Stimulated activated naive CD8-positive, alpha-beta T cell treated with anti-CD3 and anti-CD28 coated beads, Interleukin-15, amount 100 ng/mL, for 72 hours (primary cell): ENCODE results near the gene TMEM97.

Experiments
- ATAC-seq: fragments of 150-1000 bp; cut with Tn5 transposase; 2 replicates; pipeline ENCODE4 v1.10.0; 2021; ENCODE audit warnings: mild to moderate bottlenecking, moderate library complexity
- DNase-seq, 2 donors: peaks; one replicate each; pipeline ENCODE4 v3.0.0; 2021 to 2022
- H3K27ac Mint-ChIP-seq, 2 donors: one replicate each; pipeline ENCODE4 v1.8.0; 2022; ENCODE audit warnings: mild to moderate bottlenecking in 2 of 2, mixed read lengths in 2 of 2, moderate library complexity in 2 of 2
- H3K27me3 Mint-ChIP-seq: one replicate; pipeline ENCODE4 v1.8.0; 2022; ENCODE audit warnings: mixed read lengths
- H3K4me1 Mint-ChIP-seq: one replicate; pipeline ENCODE4 v1.8.0; 2022; ENCODE audit warnings: mild to moderate bottlenecking, mixed read lengths
- H3K4me3 Mint-ChIP-seq, 2 donors: one replicate each; pipeline ENCODE4 v1.8.0; 2022; ENCODE audit warnings: mild to moderate bottlenecking in 2 of 2, mixed read lengths in 2 of 2, moderate library complexity in 1 of 2
- H3K9me3 Mint-ChIP-seq, 2 donors: one replicate each; pipeline ENCODE4 v1.8.0; 2022; ENCODE audit warnings: mixed read lengths in 2 of 2

Gene TMEM97

GRCh38 chr17:28363776-28364650, 45.0 kb downstream of the TMEM97 start:
- no peaks in the 10 kb centered on the region for H3K9me3 Mint-ChIP-seq
- ATAC-seq (no peak), DNase-seq (no peak)
- H3K4me3 Mint-ChIP-seq: no peak overlapping the region
- H3K27ac Mint-ChIP-seq: no peak overlapping the region
- H3K27me3 Mint-ChIP-seq: no peaks in the 10 kb centered on the region
- H3K4me1 Mint-ChIP-seq: peaks cover 3% of the 10 kb centered on the region

GRCh38 chr17:28364665-28365363, 45.8 kb downstream of the TMEM97 start, which contains the start of gene SEBOX:
Gene SEBOX (minus strand): TSS chr17:28365199. CDS start chr17:28365151, 48 bp downstream.
- no peaks in the 10 kb centered on the region for H3K4me1 Mint-ChIP-seq
- no peaks in the 10 kb centered on the region for H3K9me3 Mint-ChIP-seq
- ATAC-seq: no peak
- DNase-seq: no peak
- H3K27ac Mint-ChIP-seq: no peak within 1 kb of the TSS
- H3K4me3 Mint-ChIP-seq: no peak within 1 kb of the TSS
- no peaks in the 10 kb centered on the region for H3K27me3 Mint-ChIP-seq

- Mint-ChIP-seq H3K27me3 (no peaks in the 10 kb centered on the region), H3K4me3 (no peak overlapping the region), H3K27ac (no peak overlapping the region), H3K4me1 (peaks cover 6% of the 10 kb centered on the region), H3K9me3 (no peaks in the 10 kb centered on the region)
- ATAC-seq (no peak), DNase-seq (no peak)
Observed at GRCh38 chr17:28365487-28365886, 46.5 kb downstream of the TMEM97 start.

GRCh38 chr17:28366605-28367004, 47.6 kb downstream of the TMEM97 start:
- Mint-ChIP-seq H3K4me1 (peaks cover 15% of the 10 kb centered on the region), H3K27me3 (no peaks in the 10 kb centered on the region), H3K4me3 (no peak overlapping the region), H3K9me3 (no peaks in the 10 kb centered on the region), H3K27ac (no peak overlapping the region)
- ATAC-seq: no peak
- no peak for DNase-seq

- H3K27ac Mint-ChIP-seq: peak overlapping the region in 1 of 2 donors; percentile 83
- no peak overlapping the region for H3K4me3 Mint-ChIP-seq
Observed at GRCh38 chr17:28367641-28368305, 48.8 kb downstream of the TMEM97 start.

GRCh38 chr17:28368306-28368831, 49.4 kb downstream of the TMEM97 start:
- DNase-seq (no peak), ATAC-seq (no peak)
- Mint-ChIP-seq H3K9me3 (no peaks in the 10 kb centered on the region), H3K4me1 (peaks cover 26% of the 10 kb centered on the region), H3K4me3 (no peak overlapping the region), H3K27ac (peak overlapping the region in 1 of 2 donors; percentile 83), H3K27me3 (no peaks in the 10 kb centered on the region)

More at GRCh38 chr17:28367641-28368305, 48.8 kb downstream of the TMEM97 start:
- ATAC-seq (no peak), DNase-seq (no peak)
- H3K4me1 Mint-ChIP-seq: peaks cover 20% of the 10 kb centered on the region
- no peaks in the 10 kb centered on the region for H3K9me3 Mint-ChIP-seq
- no peaks in the 10 kb centered on the region for H3K27me3 Mint-ChIP-seq

- H3K4me3 Mint-ChIP-seq: no peak overlapping the region
- no peaks in the 10 kb centered on the region for H3K9me3 Mint-ChIP-seq
- ATAC-seq (no peak), DNase-seq (no peak)
- no peaks in the 10 kb centered on the region for H3K27me3 Mint-ChIP-seq
- H3K4me1 Mint-ChIP-seq: peaks cover 30% of the 10 kb centered on the region
- no peak overlapping the region for H3K27ac Mint-ChIP-seq
Observed at GRCh38 chr17:28368915-28369683, 50.1 kb downstream of the TMEM97 start.

GRCh38 chr17:28369684-28370034, 50.7 kb downstream of the TMEM97 start:
- H3K4me3 Mint-ChIP-seq: no peak overlapping the region
- H3K4me1 Mint-ChIP-seq: peaks cover 30% of the 10 kb centered on the region
- no peaks in the 10 kb centered on the region for H3K9me3 Mint-ChIP-seq
- H3K27me3 Mint-ChIP-seq: no peaks in the 10 kb centered on the region
- no peak for DNase-seq
- H3K27ac Mint-ChIP-seq: no peak overlapping the region
- no peak for ATAC-seq

- Mint-ChIP-seq H3K4me1 (peaks cover 35% of the 10 kb centered on the region), H3K4me3 (peak within 1 kb of the TSS; percentile 84 to 89), H3K27ac (peak within 1 kb of the TSS in 1 of 2 donors; percentile 84), H3K9me3 (no peaks in the 10 kb centered on the region), H3K27me3 (no peaks in the 10 kb centered on the region)
- no peak for DNase-seq
- no peak for ATAC-seq
Observed at GRCh38 chr17:28370035-28370743, 51.2 kb downstream of the TMEM97 start, which contains the start of gene VTN. Gene VTN (minus strand): TSS chr17:28370307. CDS start chr17:28370203, 104 bp downstream.

- no peak for DNase-seq
- no peaks in the 10 kb centered on the region for H3K27me3 Mint-ChIP-seq
- H3K27ac Mint-ChIP-seq: no peak overlapping the region
- peaks cover 35% of the 10 kb centered on the region for H3K4me1 Mint-ChIP-seq
- ATAC-seq: no peak
- H3K9me3 Mint-ChIP-seq: no peaks in the 10 kb centered on the region
- H3K4me3 Mint-ChIP-seq: peak overlapping the region; percentile 84 to 89
Observed at GRCh38 chr17:28370744-28371103, 51.7 kb downstream of the TMEM97 start.

- DNase-seq (peak; percentile 92 to 94), ATAC-seq (peak; percentile 91)
- Mint-ChIP-seq H3K4me1 (peaks cover 35% of the 10 kb centered on the region), H3K27me3 (no peaks in the 10 kb centered on the region), H3K27ac (peak within 1 kb of the TSS; percentile 93 to 97), H3K4me3 (peak within 1 kb of the TSS; percentile 84 to 89), H3K9me3 (no peaks in the 10 kb centered on the region)
Observed at GRCh38 chr17:28371245-28372202, 52.5 kb downstream of the TMEM97 start, which contains the start of gene SARM1. Gene SARM1 (plus strand): TSS chr17:28371694. CDS start chr17:28372033, 339 bp downstream.

- peaks cover 35% of the 10 kb centered on the region for H3K4me1 Mint-ChIP-seq
- no peaks in the 10 kb centered on the region for H3K27me3 Mint-ChIP-seq
- DNase-seq (peak in 1 of 2 donors; percentile 45), ATAC-seq (peak; percentile 15)
- peak overlapping the region; percentile 84 to 89 for H3K4me3 Mint-ChIP-seq
- H3K9me3 Mint-ChIP-seq: no peaks in the 10 kb centered on the region
- peak overlapping the region; percentile 85 to 93 for H3K27ac Mint-ChIP-seq
Observed at GRCh38 chr17:28372203-28372944, 53.4 kb downstream of the TMEM97 start.

- Mint-ChIP-seq H3K27me3 (no peaks in the 10 kb centered on the region), H3K27ac (peak overlapping the region; percentile 77 to 85), H3K4me3 (peak overlapping the region; percentile 84 to 89), H3K9me3 (no peaks in the 10 kb centered on the region), H3K4me1 (peaks cover 35% of the 10 kb centered on the region)
- ATAC-seq: no peak
- DNase-seq: no peak
Observed at GRCh38 chr17:28372945-28373274, 53.9 kb downstream of the TMEM97 start.
